AG10803 (cell line): ENCODE measurements around the gene NKTR.

Experiments
- DNase-seq: peaks from one replicate; pipeline ENCODE4 v3.0.0; 2010; ENCODE audit warnings: low read depth
- H3K4me3 ChIP-seq: 2 replicates; pipeline ENCODE4 v1.5.1; 2011; ENCODE audit warnings: mild to moderate bottlenecking, low read length, control low read depth
- CTCF ChIP-seq: conservative IDR thresholded peaks from 2 replicates; pipeline ENCODE4 v1.5.1; 2011; ENCODE audit warnings: mild to moderate bottlenecking, low read length, control low read depth, inconsistent platforms

Gene NKTR

GRCh38 chr3:42600958-42601675, 631 bp downstream of the NKTR start:
- peak overlapping the region; percentile 66 for H3K4me3 ChIP-seq
- DNase-seq = peak; percentile 68

DNA sequence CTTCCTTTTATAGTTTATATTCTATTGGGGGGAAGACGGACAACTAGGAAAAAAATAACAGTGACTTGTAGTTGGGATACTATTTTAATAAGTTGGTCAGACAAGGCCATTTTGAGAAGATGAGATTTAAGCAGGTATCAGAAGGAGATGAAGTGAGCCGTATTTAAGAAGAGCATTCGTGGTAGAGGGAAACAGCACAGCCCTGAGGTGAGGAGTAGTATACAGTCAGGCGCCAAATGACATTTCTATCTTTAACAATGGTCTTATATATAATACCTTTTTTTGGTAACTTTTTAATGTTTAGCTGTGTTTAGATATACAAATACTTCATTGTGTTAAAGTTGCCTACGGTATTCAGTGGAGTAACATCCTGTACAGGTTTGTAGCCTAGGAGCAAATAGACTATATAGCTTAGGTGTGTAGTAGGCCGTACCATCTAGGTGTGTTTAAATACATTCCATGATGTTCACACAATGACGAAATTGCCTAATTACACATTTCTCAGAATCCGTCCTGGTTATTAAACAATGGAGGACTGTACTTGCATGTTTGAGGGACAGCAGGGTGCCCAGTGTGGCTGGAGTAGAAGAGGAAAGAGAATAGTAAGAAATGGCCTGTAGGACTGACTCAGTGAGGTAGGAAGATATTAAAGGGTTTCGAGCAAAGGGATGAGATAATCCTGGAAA, 1.6 kb downstream of the NKTR start:
- TF ChIP-seq CTCF = peak; percentile 16; the same call in 1 of the 2 replicates
- no peak for DNase-seq
- H3K4me3 ChIP-seq = peak overlapping the region; percentile 66

More at GRCh38 chr3:42600958-42601675, 631 bp downstream of the NKTR start:
- peak; percentile 21; the same call in 1 of the 2 replicates for TF ChIP-seq CTCF

- no peak overlapping the region for H3K4me3 ChIP-seq
- DNase-seq = no peak
- no peak for TF ChIP-seq CTCF
These were observed 2.5 kb downstream of the NKTR start for GRCh38 chr3:42602961-42603360.

- no peak for TF ChIP-seq CTCF
- no peak overlapping the region for H3K4me3 ChIP-seq
- no peak for DNase-seq
These were observed 5.2 kb downstream of the NKTR start for GRCh38 chr3:42605546-42606173.

DNA sequence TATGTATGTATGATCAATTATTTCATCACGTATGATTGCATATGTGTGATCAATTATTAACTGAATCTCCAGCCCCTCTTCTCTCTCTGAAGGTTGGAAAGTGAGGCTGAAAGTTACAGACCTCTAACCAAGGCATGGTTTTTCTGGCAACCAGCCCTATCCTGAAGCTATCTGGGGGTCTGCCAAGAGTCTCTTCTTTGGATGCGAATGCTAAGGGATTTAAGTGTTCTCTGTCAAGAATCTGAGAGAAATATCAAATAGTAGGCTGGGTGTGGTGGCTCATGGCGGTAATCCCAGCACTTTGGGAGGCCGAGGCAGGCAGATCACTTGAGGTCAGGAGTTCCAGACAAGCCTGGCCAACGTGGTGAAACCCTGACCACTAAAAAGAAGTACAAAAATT, 8.1 kb downstream of the NKTR start:
- H3K4me3 ChIP-seq = no peak overlapping the region
- no peak for TF ChIP-seq CTCF
- DNase-seq = no peak

DNA sequence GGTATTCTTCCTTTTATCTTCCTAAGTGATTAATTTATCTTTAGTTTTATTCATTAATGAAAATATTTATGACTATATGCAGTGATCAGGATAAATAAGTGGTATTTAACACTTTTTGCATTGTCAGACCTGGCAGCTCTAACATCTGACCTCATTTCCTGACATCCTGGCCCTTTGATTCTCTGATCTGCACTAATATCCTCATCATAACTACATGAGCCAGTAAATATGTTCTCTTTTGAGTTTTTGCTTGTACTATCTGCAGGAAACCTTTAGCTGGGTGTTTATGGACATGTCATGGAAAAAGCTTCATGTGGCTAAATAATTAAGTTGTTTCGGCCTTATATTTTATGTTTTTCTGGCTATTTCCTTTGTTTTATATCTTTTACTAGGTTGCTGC, 10.5 kb downstream of the NKTR start:
- no peak for DNase-seq
- H3K4me3 ChIP-seq = no peak overlapping the region
- TF ChIP-seq CTCF = no peak
